Erythroblast (primary cell): ENCODE measurements around the gene METRNL.

Experiments used
- GATA1 ChIP-seq: IDR thresholded peaks from 2 replicates; pipeline ENCODE4 v1.6.1; 2011; ENCODE audit warnings: low read depth, mild to moderate bottlenecking, control low read depth, low read length, moderate library complexity
- POLR2A ChIP-seq: IDR thresholded peaks from 2 replicates; pipeline ENCODE4 v1.6.1; 2011; ENCODE audit warnings: mild to moderate bottlenecking, low read length

DNA sequence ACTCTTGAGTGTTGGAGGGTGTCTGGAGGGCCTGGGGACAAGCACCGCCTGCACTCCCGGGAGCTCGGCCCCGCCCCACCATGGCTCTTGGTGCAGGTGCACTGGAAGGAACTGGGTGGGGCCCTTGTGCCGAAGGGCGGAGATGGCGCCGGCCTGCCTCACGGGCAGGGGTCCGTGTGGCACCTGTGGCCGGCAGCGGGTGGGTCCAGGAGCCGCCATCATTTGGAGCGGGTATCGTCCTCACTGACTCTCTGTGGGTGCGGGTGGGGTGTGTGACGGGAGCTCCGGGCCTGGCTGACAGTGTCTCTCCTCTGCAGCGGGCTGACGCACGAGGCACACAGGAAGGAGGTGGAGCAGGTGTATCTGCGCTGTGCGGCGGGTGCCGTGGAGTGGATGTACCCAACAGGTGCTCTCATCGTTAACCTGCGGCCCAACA, 5.2 kb downstream of the METRNL start:
- TF ChIP-seq POLR2A: no peak
- no peak for TF ChIP-seq GATA1
